Glutamatergic neuron (in vitro differentiated cells): ENCODE results near the gene KIAA1549. TPM values are rescaled to one million over a fixed set of nuclear protein-coding genes. Genes with fewer than 3 reads are reported as not detected.

ENCODE experiments used
- DNase-seq: peaks from one replicate; pipeline ENCODE4 v3.0.0; 2022
- H3K27ac Mint-ChIP-seq: one replicate; pipeline ENCODE4 v1.8.0; 2020; ENCODE audit warnings: mild to moderate bottlenecking, mixed read lengths, inconsistent platforms; ENCODE audit not compliant: unreplicated experiment
- H3K27me3 Mint-ChIP-seq: one replicate; pipeline ENCODE4 v1.8.0; 2020; ENCODE audit warnings: mild to moderate bottlenecking, moderate library complexity, mixed read lengths, inconsistent platforms; ENCODE audit not compliant: unreplicated experiment
- H3K36me3 Mint-ChIP-seq: one replicate; pipeline ENCODE4 v1.8.0; 2020; ENCODE audit warnings: mild to moderate bottlenecking, mixed read lengths, inconsistent platforms; ENCODE audit not compliant: unreplicated experiment
- H3K4me1 Mint-ChIP-seq: one replicate; pipeline ENCODE4 v1.8.0; 2020; ENCODE audit warnings: mild to moderate bottlenecking, low read depth, mixed read lengths, inconsistent platforms; ENCODE audit not compliant: unreplicated experiment
- H3K4me3 Mint-ChIP-seq: one replicate; pipeline ENCODE4 v1.8.0; 2020; ENCODE audit warnings: mild to moderate bottlenecking, mixed read lengths, inconsistent platforms; ENCODE audit not compliant: unreplicated experiment
- H3K9me3 Mint-ChIP-seq: one replicate; pipeline ENCODE4 v1.8.0; 2020; ENCODE audit warnings: mild to moderate bottlenecking, moderate library complexity, mixed read lengths, inconsistent platforms; ENCODE audit not compliant: unreplicated experiment
- total RNA-seq: library from RNA; stranded (reverse); fragmentation: NEBNext Ultra II Directional; extraction: Animal tissue kit (Norgen Biotek cat#: 25700); gene quantifications from one replicate; pipeline ENCODE4 v1.2.1, GENCODE V29; 2021; ENCODE audit not compliant: unreplicated experiment
- TF ChIP-seq, protein P1 (sequence below): fragments of 200-600 bp; sonication (generic); IDR thresholded peaks from one replicate; pipeline ENCODE4 v1.5.0; 2021; ENCODE audit not compliant: partially characterized antibody, unreplicated experiment

Gene KIAA1549
- total RNA-seq, 1 donor from 2014 or later: 40.2 TPM

DNA sequence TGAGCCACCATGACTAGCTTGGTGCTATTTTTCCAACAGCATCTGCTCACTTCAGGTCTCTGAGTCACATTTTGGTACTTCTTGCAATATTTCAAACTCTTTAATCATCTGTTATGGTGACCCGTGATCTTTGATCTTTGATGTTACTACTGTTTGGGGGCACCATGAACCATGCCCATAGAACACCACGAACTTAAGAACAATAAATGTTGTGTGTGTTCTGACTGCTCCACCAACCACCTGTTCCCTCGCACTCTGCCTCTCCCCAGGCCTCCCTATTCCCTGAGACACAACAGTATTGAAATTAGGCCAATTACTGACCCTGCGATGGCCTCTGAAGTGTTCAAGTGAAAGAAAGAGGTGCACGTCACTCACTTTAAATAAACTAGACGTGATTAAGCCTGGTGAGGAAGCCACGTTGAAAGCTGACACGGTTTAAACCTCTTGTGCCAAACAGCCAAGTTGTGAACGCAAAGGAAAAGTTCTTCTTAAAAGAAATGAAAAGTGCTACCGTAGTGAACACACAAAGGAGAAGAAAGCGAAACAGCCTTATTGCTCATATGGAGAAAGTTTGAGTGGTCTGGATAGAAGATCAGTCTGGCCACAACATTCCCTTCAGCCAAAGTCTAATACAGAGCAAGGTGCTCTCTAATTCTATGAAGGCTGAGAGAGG lies 156.0 kb downstream of the KIAA1549 start:
- Mint-ChIP-seq H3K27ac (no peak overlapping the region), H3K9me3 (peaks cover 4% of the 10 kb centered on the region), H3K4me3 (no peak overlapping the region), H3K4me1 (no peaks in the 10 kb centered on the region), H3K27me3 (no peaks in the 10 kb centered on the region), H3K36me3 (peaks cover 11% of the 10 kb centered on the region)
- TF ChIP-seq, protein P1, sequence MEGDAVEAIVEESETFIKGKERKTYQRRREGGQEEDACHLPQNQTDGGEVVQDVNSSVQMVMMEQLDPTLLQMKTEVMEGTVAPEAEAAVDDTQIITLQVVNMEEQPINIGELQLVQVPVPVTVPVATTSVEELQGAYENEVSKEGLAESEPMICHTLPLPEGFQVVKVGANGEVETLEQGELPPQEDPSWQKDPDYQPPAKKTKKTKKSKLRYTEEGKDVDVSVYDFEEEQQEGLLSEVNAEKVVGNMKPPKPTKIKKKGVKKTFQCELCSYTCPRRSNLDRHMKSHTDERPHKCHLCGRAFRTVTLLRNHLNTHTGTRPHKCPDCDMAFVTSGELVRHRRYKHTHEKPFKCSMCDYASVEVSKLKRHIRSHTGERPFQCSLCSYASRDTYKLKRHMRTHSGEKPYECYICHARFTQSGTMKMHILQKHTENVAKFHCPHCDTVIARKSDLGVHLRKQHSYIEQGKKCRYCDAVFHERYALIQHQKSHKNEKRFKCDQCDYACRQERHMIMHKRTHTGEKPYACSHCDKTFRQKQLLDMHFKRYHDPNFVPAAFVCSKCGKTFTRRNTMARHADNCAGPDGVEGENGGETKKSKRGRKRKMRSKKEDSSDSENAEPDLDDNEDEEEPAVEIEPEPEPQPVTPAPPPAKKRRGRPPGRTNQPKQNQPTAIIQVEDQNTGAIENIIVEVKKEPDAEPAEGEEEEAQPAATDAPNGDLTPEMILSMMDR: no peak
- no peak for DNase-seq

DNA sequence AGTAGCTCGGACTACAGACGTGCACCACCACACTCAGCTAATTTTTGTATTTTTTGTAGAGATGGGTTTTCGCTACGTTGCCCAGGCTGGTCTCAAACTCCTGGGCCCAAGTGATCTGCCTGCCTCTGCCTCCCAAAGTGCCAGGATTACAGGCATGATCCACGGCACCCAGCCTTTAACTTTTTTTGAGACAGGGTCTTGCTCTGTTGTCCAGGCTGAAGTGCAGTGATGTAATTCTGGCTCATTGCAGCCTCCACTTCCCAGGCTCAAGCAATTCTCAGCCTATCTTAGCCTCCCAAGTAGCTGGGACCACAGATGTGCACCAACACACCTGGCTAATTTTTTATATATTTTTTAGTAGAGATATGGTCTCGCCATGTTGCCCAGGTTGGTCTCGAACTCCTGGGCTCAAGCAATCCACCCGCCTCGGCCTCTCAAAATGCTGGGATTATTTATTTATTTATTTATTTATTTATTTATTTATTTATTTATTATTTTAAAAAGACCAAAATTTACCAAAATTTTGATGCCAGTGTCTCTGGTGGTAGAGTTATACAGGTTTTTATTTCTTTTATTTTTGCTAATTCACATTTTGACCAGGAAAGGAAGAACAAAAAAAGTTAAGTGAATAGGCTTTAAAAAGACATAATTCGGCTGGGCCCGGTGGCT lies 158.2 kb downstream of the KIAA1549 start:
- Mint-ChIP-seq H3K27ac (no peak overlapping the region), H3K4me3 (no peak overlapping the region), H3K27me3 (no peaks in the 10 kb centered on the region), H3K9me3 (peaks cover 4% of the 10 kb centered on the region), H3K36me3 (peaks cover 11% of the 10 kb centered on the region), H3K4me1 (no peaks in the 10 kb centered on the region)
- DNase-seq: no peak
- TF ChIP-seq, protein P1: no peak

DNA sequence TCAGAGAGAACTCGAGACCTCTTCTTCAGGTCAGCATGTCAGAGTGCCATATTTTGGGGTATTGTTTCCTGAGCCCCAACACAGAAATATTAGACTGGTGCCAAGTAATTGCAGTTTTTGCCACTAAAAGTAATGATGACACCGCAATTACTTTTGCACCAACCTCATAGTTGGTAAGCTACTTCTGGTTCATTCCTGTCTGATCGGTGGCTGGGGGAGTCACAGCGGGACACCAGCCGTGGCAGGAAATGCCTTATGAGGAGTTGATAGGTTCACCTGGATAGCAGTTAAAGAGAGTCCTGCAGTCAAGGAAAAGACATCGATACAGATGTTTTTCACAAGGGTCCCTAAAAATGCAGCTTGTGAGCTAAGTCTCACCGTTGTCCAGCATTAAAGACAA lies 159.3 kb downstream of the KIAA1549 start:
- Mint-ChIP-seq H3K27me3 (no peaks in the 10 kb centered on the region), H3K36me3 (peaks cover 11% of the 10 kb centered on the region), H3K9me3 (peaks cover 4% of the 10 kb centered on the region), H3K4me3 (no peak overlapping the region), H3K4me1 (no peaks in the 10 kb centered on the region), H3K27ac (no peak overlapping the region)
- TF ChIP-seq, protein P1: no peak
- DNase-seq: no peak

DNA sequence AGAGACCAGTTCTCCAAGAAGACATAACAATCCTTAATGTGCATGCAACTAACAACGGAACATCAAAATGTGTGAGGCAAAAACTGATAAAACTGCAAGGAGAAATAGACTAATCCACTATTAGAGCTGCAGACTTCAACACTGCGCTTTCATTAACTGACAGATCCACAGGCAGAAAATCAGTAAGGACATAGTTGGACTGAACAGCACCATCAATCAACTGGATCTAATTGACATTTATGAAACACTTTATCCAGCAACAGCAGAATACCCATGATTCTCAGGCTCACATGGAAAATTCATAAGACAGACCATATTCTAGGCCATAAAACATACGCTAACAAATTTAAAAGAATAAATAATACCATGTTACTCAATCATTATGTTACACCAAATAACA lies 161.6 kb downstream of the KIAA1549 start:
- Mint-ChIP-seq H3K27ac (no peak overlapping the region), H3K4me3 (no peak overlapping the region), H3K36me3 (no peaks in the 10 kb centered on the region), H3K9me3 (no peaks in the 10 kb centered on the region), H3K4me1 (no peaks in the 10 kb centered on the region), H3K27me3 (no peaks in the 10 kb centered on the region)
- TF ChIP-seq, protein P1: no peak
- DNase-seq: no peak

DNA sequence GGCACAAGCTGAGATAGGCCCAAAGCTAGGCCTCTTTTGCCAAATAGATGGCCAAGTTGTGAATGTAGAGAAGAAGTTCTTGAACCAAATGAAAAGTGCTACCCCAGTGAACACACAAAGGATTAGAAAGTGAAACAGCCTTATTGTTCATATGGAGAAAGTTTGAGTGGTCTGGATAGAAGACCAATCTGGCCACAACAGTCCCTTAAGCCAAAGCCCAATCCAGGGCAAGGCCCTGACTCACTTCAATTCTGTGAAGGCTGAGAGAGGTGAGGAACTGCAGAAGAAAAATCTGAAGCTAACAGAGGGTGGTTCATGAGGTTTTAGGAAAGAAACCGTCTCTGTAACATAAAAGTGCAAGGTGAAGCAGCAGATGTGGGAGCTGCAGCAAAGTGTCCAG lies 164.5 kb downstream of the KIAA1549 start:
- no peaks in the 10 kb centered on the region for H3K27me3 Mint-ChIP-seq
- no peak overlapping the region for H3K4me3 Mint-ChIP-seq
- no peak for DNase-seq
- TF ChIP-seq, protein P1: no peak
- H3K4me1 Mint-ChIP-seq: no peaks in the 10 kb centered on the region
- no peak overlapping the region for H3K27ac Mint-ChIP-seq
- no peaks in the 10 kb centered on the region for H3K9me3 Mint-ChIP-seq
- no peaks in the 10 kb centered on the region for H3K36me3 Mint-ChIP-seq
